Neural cell (in vitro differentiated cells): Measurements from ENCODE around the gene PRKCE. TPM values are rescaled to one million over a fixed set of nuclear protein-coding genes. Genes with fewer than 3 reads are reported as not detected.

Experiments
- H2AFZ ChIP-seq: fragments of 200-600, 300-800 bp; sonication (generic), shearing (Covaris generic); 2 replicates; pipeline ENCODE4 v1.6.0; 2014; ENCODE audit warnings: low read depth, mild to moderate bottlenecking, antibody characterized with exemption, low read length, moderate library complexity
- H3F3A ChIP-seq: fragments of 200-600 bp; shearing (Covaris generic); 2 replicates; pipeline ENCODE4 v1.6.1; 2016; ENCODE audit warnings: mild to moderate bottlenecking, moderate library complexity, mixed read lengths, antibody characterized with exemption, low read length; ENCODE audit not compliant: insufficient read depth, poor library complexity, severe bottlenecking
- H3K27ac ChIP-seq: fragments of 200-600, 300-800 bp; sonication (generic), shearing (Covaris generic); 2 replicates; pipeline ENCODE4 v1.5.1; 2014; ENCODE audit warnings: mild to moderate bottlenecking, low read length, moderate library complexity
- H3K27me3 ChIP-seq: fragments of 300-800, 200-600 bp; sonication (generic), shearing (Covaris generic); 2 replicates; pipeline ENCODE4 v1.6.0; 2014; ENCODE audit warnings: mild to moderate bottlenecking, low read depth, low read length, moderate library complexity; ENCODE audit not compliant: insufficient read depth
- H3K36me3 ChIP-seq: fragments of 300-800, 200-600 bp; sonication (generic), shearing (Covaris generic); 2 replicates; pipeline ENCODE4 v1.5.1; 2014; ENCODE audit warnings: mild to moderate bottlenecking, antibody characterized with exemption, low read length, moderate library complexity; ENCODE audit not compliant: insufficient read depth
- H3K4me2 ChIP-seq: fragments of 300-800, 200-600 bp; sonication (generic), shearing (Covaris generic); 2 replicates; pipeline ENCODE4 v1.6.0; 2014; ENCODE audit warnings: mild to moderate bottlenecking, low read length
- H3K4me3 ChIP-seq: fragments of 300-800, 200-600 bp; sonication (generic), shearing (Covaris generic); 2 replicates; pipeline ENCODE4 v1.5.1; 2014; ENCODE audit warnings: mild to moderate bottlenecking, low read length, moderate library complexity
- H3K79me2 ChIP-seq: fragments of 200-600 bp; shearing (Covaris generic); replicated peaks from 2 replicates; pipeline ENCODE4 v1.6.0; 2014; ENCODE audit warnings: mild to moderate bottlenecking, low read length, moderate library complexity; ENCODE audit not compliant: insufficient read depth
- H3K9ac ChIP-seq: fragments of 300-800, 200-600 bp; sonication (generic), shearing (Covaris generic); 2 replicates; pipeline ENCODE4 v1.6.1; 2016; ENCODE audit warnings: mild to moderate bottlenecking, low read length, mixed read lengths
- H3K9me2 ChIP-seq: fragments of 200-600 bp; shearing (Covaris generic); 2 replicates; pipeline ENCODE4 v1.6.1; 2016; ENCODE audit warnings: mild to moderate bottlenecking, low read length, mixed read lengths; ENCODE audit not compliant: insufficient read depth
- H3K9me3 ChIP-seq: fragments of 200-600, 300-800 bp; sonication (generic), shearing (Covaris generic); 2 replicates; pipeline ENCODE4 v1.6.1; 2016; ENCODE audit warnings: mild to moderate bottlenecking, mixed run types, low read length, moderate library complexity, mixed read lengths
- H4K20me1 ChIP-seq: fragments of 200-600 bp; shearing (Covaris generic); 2 replicates; pipeline ENCODE4 v1.6.1; 2016; ENCODE audit warnings: mild to moderate bottlenecking, mixed run types; ENCODE audit not compliant: insufficient read depth
- EP300 ChIP-seq: fragments of 450-650 bp; conservative IDR thresholded peaks from 2 replicates; pipeline ENCODE4 v1.6.1; 2014; ENCODE audit warnings: antibody characterized with exemption, mild to moderate bottlenecking, moderate library complexity; ENCODE audit not compliant: poor library complexity, severe bottlenecking
- EZH2 ChIP-seq: fragments of 200-600, 300-800 bp; shearing (Covaris generic), sonication (generic); IDR thresholded peaks from 2 replicates; pipeline ENCODE4 v1.6.1; 2014; ENCODE audit warnings: antibody characterized with exemption, low read length, borderline replicate concordance, mild to moderate bottlenecking; ENCODE audit not compliant: insufficient read depth, poor library complexity, severe bottlenecking
- MXI1 ChIP-seq: fragments of 450-650 bp; conservative IDR thresholded peaks from 2 replicates; pipeline ENCODE4 v1.6.1; 2014; ENCODE audit warnings: antibody characterized with exemption, mild to moderate bottlenecking; ENCODE audit not compliant: poor library complexity, severe bottlenecking
- POLR2AphosphoS5 ChIP-seq: IDR thresholded peaks from 2 replicates; pipeline ENCODE4 v1.6.1; 2012
- RAD21 ChIP-seq: fragments of 450-650 bp; conservative IDR thresholded peaks from 2 replicates; pipeline ENCODE4 v1.6.1; 2014; ENCODE audit warnings: antibody characterized with exemption, mild to moderate bottlenecking, moderate library complexity
- REST ChIP-seq: IDR thresholded peaks from 2 replicates; pipeline ENCODE4 v1.6.1; 2012; ENCODE audit warnings: borderline replicate concordance
- SMC3 ChIP-seq: fragments of 450-650 bp; conservative IDR thresholded peaks from 2 replicates; pipeline ENCODE4 v1.6.1; 2014; ENCODE audit warnings: antibody characterized with exemption, mild to moderate bottlenecking, moderate library complexity; ENCODE audit not compliant: poor library complexity
- TAF1 ChIP-seq: IDR thresholded peaks from 2 replicates; pipeline ENCODE4 v1.6.1; 2012; ENCODE audit warnings: low read depth
- polyA plus RNA-seq: library from polyadenylated mRNA; depleted of rRNA; stranded (reverse); fragments of >200 nt; gene quantifications from 2 replicates; pipeline ENCODE4 v1.2.3, GENCODE V29; 2014
- TF ChIP-seq, protein P1 (sequence below): fragments of 450-650 bp; IDR thresholded peaks from 2 replicates; pipeline ENCODE4 v1.5.1; 2014; ENCODE audit warnings: antibody characterized with exemption, mild to moderate bottlenecking, moderate library complexity; ENCODE audit not compliant: poor library complexity, severe bottlenecking

Gene PRKCE
- polyA plus RNA-seq, 1 donor from 2014 or later, result 5.4 TPM

GRCh38 chr2:45938649-45939511 lies 287.4 kb downstream of the PRKCE start:
- Histone ChIP-seq H3K36me3 (no peaks in the 10 kb centered on the region), H3K9me2 (no peaks in the 10 kb centered on the region), H3K9me3 (no peaks in the 10 kb centered on the region), H4K20me1 (no peaks in the 10 kb centered on the region), H3K27ac (no peak overlapping the region), H3K27me3 (no peaks in the 10 kb centered on the region), H3K79me2 (no peaks in the 10 kb centered on the region), H3K9ac (no peak overlapping the region), H3F3A (no peaks in the 10 kb centered on the region), H3K4me3 (no peak overlapping the region), H2AFZ (no peak overlapping the region), H3K4me2 (no peak overlapping the region)
- TF ChIP-seq TAF1 (no peak), POLR2AphosphoS5 (no peak), SMC3 (no peak), MXI1 (no peak), RAD21 (no peak), EP300 (no peak), REST (no peak), EZH2 (no peak)
- TF ChIP-seq, protein P1, sequence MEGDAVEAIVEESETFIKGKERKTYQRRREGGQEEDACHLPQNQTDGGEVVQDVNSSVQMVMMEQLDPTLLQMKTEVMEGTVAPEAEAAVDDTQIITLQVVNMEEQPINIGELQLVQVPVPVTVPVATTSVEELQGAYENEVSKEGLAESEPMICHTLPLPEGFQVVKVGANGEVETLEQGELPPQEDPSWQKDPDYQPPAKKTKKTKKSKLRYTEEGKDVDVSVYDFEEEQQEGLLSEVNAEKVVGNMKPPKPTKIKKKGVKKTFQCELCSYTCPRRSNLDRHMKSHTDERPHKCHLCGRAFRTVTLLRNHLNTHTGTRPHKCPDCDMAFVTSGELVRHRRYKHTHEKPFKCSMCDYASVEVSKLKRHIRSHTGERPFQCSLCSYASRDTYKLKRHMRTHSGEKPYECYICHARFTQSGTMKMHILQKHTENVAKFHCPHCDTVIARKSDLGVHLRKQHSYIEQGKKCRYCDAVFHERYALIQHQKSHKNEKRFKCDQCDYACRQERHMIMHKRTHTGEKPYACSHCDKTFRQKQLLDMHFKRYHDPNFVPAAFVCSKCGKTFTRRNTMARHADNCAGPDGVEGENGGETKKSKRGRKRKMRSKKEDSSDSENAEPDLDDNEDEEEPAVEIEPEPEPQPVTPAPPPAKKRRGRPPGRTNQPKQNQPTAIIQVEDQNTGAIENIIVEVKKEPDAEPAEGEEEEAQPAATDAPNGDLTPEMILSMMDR, result no peak

DNA sequence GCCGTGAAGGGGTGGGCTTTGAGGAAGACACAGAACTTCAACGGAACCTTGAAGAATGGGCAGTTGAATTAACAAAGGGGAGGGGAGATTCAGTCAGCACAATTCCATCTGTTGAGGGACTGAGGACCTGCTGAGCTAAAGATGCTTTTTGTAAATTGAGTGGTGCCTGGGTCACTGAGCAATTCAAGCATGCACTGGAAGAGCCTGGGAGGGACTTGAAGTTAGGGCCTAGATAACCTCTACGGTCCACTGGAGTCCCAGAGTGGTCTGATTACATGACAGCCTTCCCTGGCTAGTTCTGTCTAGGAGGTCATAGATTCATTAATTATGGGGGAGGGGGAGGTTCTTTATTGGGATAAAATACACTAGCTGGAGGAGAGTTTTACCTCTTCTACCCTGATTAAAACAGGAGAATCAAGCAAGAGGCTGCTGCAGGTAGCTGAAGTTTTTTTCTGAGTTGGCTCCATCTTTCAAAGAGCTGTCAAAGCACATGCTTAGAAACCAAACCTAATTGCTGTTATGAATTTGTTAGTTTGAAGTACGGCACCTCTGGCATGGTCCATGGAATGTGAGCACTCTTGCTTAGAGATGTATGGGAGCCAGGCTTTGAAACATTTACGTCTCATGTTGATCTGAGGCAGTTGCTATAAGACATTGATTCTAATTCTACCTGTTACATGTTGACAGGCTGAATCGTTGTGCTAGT lies 290.2 kb downstream of the PRKCE start:
- no peak overlapping the region for H3K4me2 ChIP-seq
- no peak overlapping the region for H3K27ac ChIP-seq
- H3F3A ChIP-seq, result no peaks in the 10 kb centered on the region
- no peak for TF ChIP-seq RAD21
- TF ChIP-seq MXI1, result no peak
- TF ChIP-seq TAF1, result no peak
- H3K79me2 ChIP-seq, result no peaks in the 10 kb centered on the region
- no peaks in the 10 kb centered on the region for H3K36me3 ChIP-seq
- H2AFZ ChIP-seq, result no peak overlapping the region
- no peaks in the 10 kb centered on the region for H3K27me3 ChIP-seq
- no peaks in the 10 kb centered on the region for H3K9me3 ChIP-seq
- H4K20me1 ChIP-seq, result no peaks in the 10 kb centered on the region
- H3K9me2 ChIP-seq, result no peaks in the 10 kb centered on the region
- no peak overlapping the region for H3K9ac ChIP-seq
- H3K4me3 ChIP-seq, result peak overlapping the region; percentile 24
